ENCODE results near the gene MFAP4.
A peak's percentile ranks its signal among the peaks of the same experiment; 100 is the strongest.

MFAP4 gene

GRCh38 chr17:19361944-19362276 is 25.1 kb downstream of the MFAP4 start:
- Histone ChIP-seq H3K4me3 (replicated peaks; ENCODE audit: low read depth, low read length) (peak overlapping the region; percentile 77), H3K27me3 (replicated peaks; ENCODE audit: control insufficient read depth, insufficient read depth, low read length) (no peaks in the 10 kb centered on the region; the same call in 1 of the 2 replicates), H3K36me3 (ENCODE audit: control insufficient read depth, insufficient read depth, low read length) (no peaks in the 10 kb centered on the region)
- no peak for DNase-seq (ENCODE audit: extremely low read depth, insufficient read length)
- no peak for TF ChIP-seq CTCF (IDR thresholded peaks at IDR 0.05; ENCODE audit: insufficient read depth, low read length, poor library complexity, severe bottlenecking)

- TF ChIP-seq CTCF (IDR thresholded peaks at IDR 0.05; ENCODE audit: insufficient read depth, low read length, poor library complexity, severe bottlenecking) = no peak
- no peaks in the 10 kb centered on the region; the same call in 1 of the 2 replicates for H3K27me3 ChIP-seq (replicated peaks; ENCODE audit: control insufficient read depth, insufficient read depth, low read length)
- H3K4me3 ChIP-seq (replicated peaks; ENCODE audit: low read depth, low read length) = no peak overlapping the region
- no peaks in the 10 kb centered on the region for H3K36me3 ChIP-seq (ENCODE audit: control insufficient read depth, insufficient read depth, low read length)
- no peak for DNase-seq (ENCODE audit: extremely low read depth, insufficient read length)
Observed at GRCh38 chr17:19361326-19361725, 25.7 kb downstream of the MFAP4 start.

GRCh38 chr17:19360772-19361171 is 26.2 kb downstream of the MFAP4 start:
- H3K27me3 ChIP-seq (replicated peaks; ENCODE audit: control insufficient read depth, insufficient read depth, low read length) = no peaks in the 10 kb centered on the region; the same call in 1 of the 2 replicates
- no peaks in the 10 kb centered on the region for H3K36me3 ChIP-seq (ENCODE audit: control insufficient read depth, insufficient read depth, low read length)
- no peak overlapping the region for H3K4me3 ChIP-seq (replicated peaks; ENCODE audit: low read depth, low read length)
- TF ChIP-seq CTCF (IDR thresholded peaks at IDR 0.05; ENCODE audit: insufficient read depth, low read length, poor library complexity, severe bottlenecking) = no peak
- no peak for DNase-seq (ENCODE audit: extremely low read depth, insufficient read length)

- no peak for DNase-seq (ENCODE audit: extremely low read depth, insufficient read length)
- H3K4me3 ChIP-seq (replicated peaks; ENCODE audit: low read depth, low read length) = no peak overlapping the region
- H3K36me3 ChIP-seq (ENCODE audit: control insufficient read depth, insufficient read depth, low read length) = no peaks in the 10 kb centered on the region
- no peak for TF ChIP-seq CTCF (IDR thresholded peaks at IDR 0.05; ENCODE audit: insufficient read depth, low read length, poor library complexity, severe bottlenecking)
- H3K27me3 ChIP-seq (replicated peaks; ENCODE audit: control insufficient read depth, insufficient read depth, low read length) = no peaks in the 10 kb centered on the region; the same call in 1 of the 2 replicates
Observed at GRCh38 chr17:19359856-19360255, 27.1 kb downstream of the MFAP4 start.

- no peak overlapping the region for H3K4me3 ChIP-seq (replicated peaks; ENCODE audit: low read depth, low read length)
- no peak for TF ChIP-seq CTCF (IDR thresholded peaks at IDR 0.05; ENCODE audit: insufficient read depth, low read length, poor library complexity, severe bottlenecking)
Observed at GRCh38 chr17:19359151-19359550, 27.8 kb downstream of the MFAP4 start.

GRCh38 chr17:19357761-19358160 is 29.2 kb downstream of the MFAP4 start:
- TF ChIP-seq CTCF (IDR thresholded peaks at IDR 0.05; ENCODE audit: insufficient read depth, low read length, poor library complexity, severe bottlenecking) = no peak
- no peak for DNase-seq (ENCODE audit: extremely low read depth, insufficient read length)
- H3K27me3 ChIP-seq (replicated peaks; ENCODE audit: control insufficient read depth, insufficient read depth, low read length) = no peaks in the 10 kb centered on the region
- no peak overlapping the region for H3K4me3 ChIP-seq (replicated peaks; ENCODE audit: low read depth, low read length)
- no peaks in the 10 kb centered on the region for H3K36me3 ChIP-seq (ENCODE audit: control insufficient read depth, insufficient read depth, low read length)

More at GRCh38 chr17:19359151-19359550, 27.8 kb downstream of the MFAP4 start:
- Histone ChIP-seq H3K27me3 (replicated peaks; ENCODE audit: control insufficient read depth, insufficient read depth, low read length) (no peaks in the 10 kb centered on the region), H3K36me3 (ENCODE audit: control insufficient read depth, insufficient read depth, low read length) (no peaks in the 10 kb centered on the region)
- no peak for DNase-seq (ENCODE audit: extremely low read depth, insufficient read length)

Data from GM06990 (cell line).